Measurements from ENCODE around the gene MYO1H. TPM values are rescaled to one million over a fixed set of nuclear protein-coding genes. Genes with fewer than 3 reads are reported as not detected.

Gene MYO1H
- total and polyA plus RNA-seq, 2 experiments from 2014 or later = not detected

DNA sequence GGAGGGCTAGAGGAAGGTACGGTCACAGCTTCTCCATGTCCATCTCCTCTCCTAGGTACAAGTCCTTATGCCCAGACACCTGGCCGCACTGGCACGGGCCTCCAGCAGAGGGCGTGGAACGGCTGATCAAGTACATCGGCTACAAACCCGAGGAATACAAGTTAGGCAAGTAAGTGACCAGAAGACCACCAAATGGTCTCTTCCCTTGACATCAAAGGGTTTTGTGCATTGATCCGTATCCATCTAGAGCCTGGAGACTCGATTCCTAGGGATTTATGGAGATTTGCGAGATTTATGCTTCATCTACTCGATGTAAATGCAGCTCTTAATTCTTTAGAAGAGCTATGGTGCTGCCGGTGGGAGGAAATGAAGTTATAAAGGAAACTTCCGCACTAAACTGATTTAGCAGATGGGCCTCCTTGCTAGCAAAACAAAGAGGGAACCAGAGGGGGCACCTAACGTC, 85.2 kb downstream of the MYO1H start:
- H3K27me3 ChIP-seq (ENCODE audit: insufficient read depth) = no peaks in the 10 kb centered on the region
- H3K4me3 ChIP-seq = no peak overlapping the region
- H3K9me3 Mint-ChIP-seq = peaks cover 7% of the 10 kb centered on the region; the same call in 2 of the 3 replicates
- no peak overlapping the region for H3K27ac ChIP-seq (ENCODE audit: low read depth)
- no peaks in the 10 kb centered on the region for H3K36me3 Mint-ChIP-seq (ENCODE audit: low read depth)
- peaks cover 28% of the 10 kb centered on the region for H3K4me1 ChIP-seq (ENCODE audit: insufficient read depth)
- H3K27me3 Mint-ChIP-seq (ENCODE audit: insufficient read depth, low read depth, poor library complexity) = peaks cover 6% of the 10 kb centered on the region
- TF ChIP-seq CREB1 (CRISPR knock-in tag; IDR thresholded peaks at IDR 0.05; ENCODE audit: low read depth) = no peak
- no peak for TF ChIP-seq ZNF114 (CRISPR knock-in tag; IDR thresholded peaks at IDR 0.05)
- TF ChIP-seq NANOG (IDR thresholded peaks at IDR 0.05; ENCODE audit: borderline replicate concordance) = no peak
- TF ChIP-seq, protein P1, sequence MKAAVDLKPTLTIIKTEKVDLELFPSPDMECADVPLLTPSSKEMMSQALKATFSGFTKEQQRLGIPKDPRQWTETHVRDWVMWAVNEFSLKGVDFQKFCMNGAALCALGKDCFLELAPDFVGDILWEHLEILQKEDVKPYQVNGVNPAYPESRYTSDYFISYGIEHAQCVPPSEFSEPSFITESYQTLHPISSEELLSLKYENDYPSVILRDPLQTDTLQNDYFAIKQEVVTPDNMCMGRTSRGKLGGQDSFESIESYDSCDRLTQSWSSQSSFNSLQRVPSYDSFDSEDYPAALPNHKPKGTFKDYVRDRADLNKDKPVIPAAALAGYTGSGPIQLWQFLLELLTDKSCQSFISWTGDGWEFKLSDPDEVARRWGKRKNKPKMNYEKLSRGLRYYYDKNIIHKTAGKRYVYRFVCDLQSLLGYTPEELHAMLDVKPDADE (IDR thresholded peaks at IDR 0.05) = no peak
- TF ChIP-seq ZNF462 (CRISPR knock-in tag; IDR thresholded peaks at IDR 0.05) = peak; percentile 68
- no peak for TF ChIP-seq EZH2phosphoT487 (IDR thresholded peaks at IDR 0.05; ENCODE audit: unreplicated experiment)
- TF ChIP-seq CTCF (conservative IDR thresholded peaks at IDR 0.05; ENCODE audit: low read depth in 2 of 2) = peak; percentile 84 to 90
- TF ChIP-seq ZNF331 (CRISPR knock-in tag; IDR thresholded peaks at IDR 0.05; ENCODE audit: low read depth) = no peak
- no peaks in the 10 kb centered on the region for H3K9me2 ChIP-seq (ENCODE audit: insufficient read depth)
- no peak overlapping the region for H3K27ac Mint-ChIP-seq
- peak overlapping the region; percentile 2; the same call in 1 of the 2 replicates for H2AFZ ChIP-seq
- H3K4me2 ChIP-seq = no peak overlapping the region
- H4K20me1 ChIP-seq (replicated peaks; ENCODE audit: insufficient read depth) = no peaks in the 10 kb centered on the region; the same call in 1 of the 2 replicates
- H3K79me2 ChIP-seq (replicated peaks; ENCODE audit: insufficient read depth) = no peaks in the 10 kb centered on the region
- no peaks in the 10 kb centered on the region for H3K36me3 ChIP-seq (ENCODE audit: insufficient read depth)
- DNase-seq (ENCODE audit: low spot score) (peak; percentile 92), ATAC-seq (peak; percentile 79)
- no peak overlapping the region for H3K4me3 Mint-ChIP-seq
- H3K4me1 Mint-ChIP-seq = peaks cover 45% of the 10 kb centered on the region
- H3F3A ChIP-seq (replicated peaks; ENCODE audit: low read depth) = peaks cover 4% of the 10 kb centered on the region; the same call in 1 of the 2 replicates

Measured in GM23338 (cell line).